LoVo (cell line): Measurements from ENCODE around the gene ILKAP.
A peak's percentile ranks its signal among the peaks of the same experiment; 100 is the strongest.

Experiments
- DNase-seq: peaks from one replicate; pipeline ENCODE4 v3.0.0-alpha.2; 2016; ENCODE audit warnings: low spot score

Gene ILKAP

GRCh38 chr2:238149841-238150572, 53.5 kb downstream of the ILKAP start:
- DNase-seq, result no peak

- DNase-seq, result no peak
Measured at GRCh38 chr2:238148981-238149380, 54.5 kb downstream of the ILKAP start.

- DNase-seq, result no peak
Measured at GRCh38 chr2:238146884-238147544, 56.5 kb downstream of the ILKAP start.

GRCh38 chr2:238145851-238146250, 57.6 kb downstream of the ILKAP start:
- DNase-seq, result peak; percentile 55

- DNase-seq, result no peak
Measured at GRCh38 chr2:238145046-238145445, 58.4 kb downstream of the ILKAP start.

- DNase-seq, result no peak
Measured at GRCh38 chr2:238144262-238144661, 59.2 kb downstream of the ILKAP start.

GRCh38 chr2:238143239-238143951, 60.1 kb downstream of the ILKAP start:
- DNase-seq, result peak; percentile 71

- no peak for DNase-seq
Measured at GRCh38 chr2:238142382-238143205, 60.9 kb downstream of the ILKAP start.

GRCh38 chr2:238141541-238142318, 61.8 kb downstream of the ILKAP start:
- peak; percentile 92 for DNase-seq

GRCh38 chr2:238140721-238141540, 62.6 kb downstream of the ILKAP start:
- no peak for DNase-seq

GRCh38 chr2:238140040-238140439, 63.5 kb downstream of the ILKAP start:
- no peak for DNase-seq

- no peak for DNase-seq
Measured at GRCh38 chr2:238139196-238140039, 64.1 kb downstream of the ILKAP start.

- DNase-seq, result no peak
Measured at GRCh38 chr2:238138331-238139195, 64.9 kb downstream of the ILKAP start, which contains the start of gene KLHL30. TSS of gene KLHL30 (plus strand) at chr2:238138668. CDS start at chr2:238140755, 2,087 bp downstream.

GRCh38 chr2:238137885-238138284, 65.6 kb downstream of the ILKAP start:
- no peak for DNase-seq

- no peak for DNase-seq
Measured at GRCh38 chr2:238136820-238137537, 66.5 kb downstream of the ILKAP start.

- no peak for DNase-seq
Measured at GRCh38 chr2:238135601-238136150, 67.8 kb downstream of the ILKAP start.

GRCh38 chr2:238134393-238134785, 69.1 kb downstream of the ILKAP start:
- DNase-seq, result no peak
